COLO829 (cell line): Measurements from ENCODE around the gene FRMD8.
"Not testable (repeated sequence)": the region's sequence is repeated elsewhere in the genome, so short reads cannot be mapped to it uniquely, and the experiment has no call there.

Experiments
- DNase-seq: peaks from one replicate; pipeline ENCODE4 v3.0.0; 2012; ENCODE audit warnings: low spot score

The FRMD8 gene

GRCh38 chr11:65393513-65394079, 7.2 kb downstream of the FRMD8 start:
- DNase-seq, result no peak

- DNase-seq, result no peak
Measured at GRCh38 chr11:65394125-65394536, 7.7 kb downstream of the FRMD8 start.

- DNase-seq, result no peak
Measured at GRCh38 chr11:65395961-65396530, 9.6 kb downstream of the FRMD8 start.

- no peak for DNase-seq
Measured at GRCh38 chr11:65396769-65397745, 10.6 kb downstream of the FRMD8 start.

- DNase-seq, result no peak
Measured at GRCh38 chr11:65398362-65398910, 12.0 kb downstream of the FRMD8 start.

- DNase-seq, result no peak
Measured at GRCh38 chr11:65399249-65399648, 12.8 kb downstream of the FRMD8 start.

GRCh38 chr11:65399845-65400244, 13.4 kb downstream of the FRMD8 start:
- no peak for DNase-seq

- no peak for DNase-seq
Measured at GRCh38 chr11:65400307-65401072, 14.1 kb downstream of the FRMD8 start.

- DNase-seq, result no peak
Measured at GRCh38 chr11:65401073-65401802, 14.8 kb downstream of the FRMD8 start.

GRCh38 chr11:65401803-65402248, 15.4 kb downstream of the FRMD8 start:
- DNase-seq, result no peak

GRCh38 chr11:65402790-65403189, 16.4 kb downstream of the FRMD8 start:
- DNase-seq, result no peak

- DNase-seq, result no peak
Measured at GRCh38 chr11:65403607-65404121, 17.2 kb downstream of the FRMD8 start.

GRCh38 chr11:65404210-65404609, 17.8 kb downstream of the FRMD8 start:
- DNase-seq, result no peak

- DNase-seq, result no peak
Measured at GRCh38 chr11:65404638-65405339, 18.4 kb downstream of the FRMD8 start.

- no peak for DNase-seq
Measured at GRCh38 chr11:65410936-65411680, 24.7 kb downstream of the FRMD8 start.

- DNase-seq, result no peak
Measured at GRCh38 chr11:65411681-65412070, 25.2 kb downstream of the FRMD8 start.

- no peak for DNase-seq
Measured at GRCh38 chr11:65412271-65413076, 26.0 kb downstream of the FRMD8 start.

GRCh38 chr11:65413077-65413664, 26.7 kb downstream of the FRMD8 start:
- not testable (repeated sequence) for DNase-seq
